ENCODE data around the gene RIPOR3. TPM values are rescaled to one million over a fixed set of nuclear protein-coding genes. Genes with fewer than 3 reads are reported as not detected.

RIPOR3 gene
- total and polyA plus RNA-seq, 9 of the 15 experiments (the other 6 are each of a cell fraction or from before 2014, with no cell fraction given) = 3.3 to 62.7 (median 21.4) TPM

DNA sequence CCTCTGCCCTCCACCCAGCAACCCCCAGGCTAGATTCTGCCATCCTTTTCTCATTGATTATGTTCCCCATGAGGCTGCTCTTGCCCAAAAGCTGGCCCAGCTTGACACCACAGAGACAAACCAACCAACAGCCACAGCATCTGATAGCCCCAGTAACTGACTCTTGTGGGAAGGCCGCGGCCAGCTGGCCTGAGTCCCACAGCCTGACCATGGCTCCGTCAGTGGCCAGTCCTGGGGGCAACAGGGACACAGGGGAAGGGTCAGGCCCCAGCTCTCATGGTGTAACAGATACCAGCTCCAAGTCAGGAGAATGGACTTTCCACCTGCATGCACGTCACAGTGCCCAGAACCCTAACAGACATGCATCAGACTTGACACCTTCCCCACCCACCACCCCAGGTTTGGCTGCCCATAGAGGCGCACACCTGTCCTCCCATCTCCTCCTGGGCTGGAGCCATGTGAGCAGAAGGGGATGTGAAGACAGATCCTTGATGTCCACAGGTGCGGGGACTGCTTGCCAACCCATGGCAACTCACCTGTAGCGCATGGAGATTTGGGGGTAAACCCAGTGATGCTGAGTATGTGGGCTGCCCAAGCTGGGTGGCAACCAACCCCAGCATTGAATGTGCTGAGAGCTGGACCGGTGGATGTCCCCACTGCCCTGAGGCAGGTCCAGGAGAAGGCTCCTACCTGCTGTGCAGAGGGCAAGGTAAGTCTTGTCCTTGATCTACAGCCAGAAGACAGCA, 18.8 kb downstream of the RIPOR3 start (continued):
- TF ChIP-seq, protein P1, sequence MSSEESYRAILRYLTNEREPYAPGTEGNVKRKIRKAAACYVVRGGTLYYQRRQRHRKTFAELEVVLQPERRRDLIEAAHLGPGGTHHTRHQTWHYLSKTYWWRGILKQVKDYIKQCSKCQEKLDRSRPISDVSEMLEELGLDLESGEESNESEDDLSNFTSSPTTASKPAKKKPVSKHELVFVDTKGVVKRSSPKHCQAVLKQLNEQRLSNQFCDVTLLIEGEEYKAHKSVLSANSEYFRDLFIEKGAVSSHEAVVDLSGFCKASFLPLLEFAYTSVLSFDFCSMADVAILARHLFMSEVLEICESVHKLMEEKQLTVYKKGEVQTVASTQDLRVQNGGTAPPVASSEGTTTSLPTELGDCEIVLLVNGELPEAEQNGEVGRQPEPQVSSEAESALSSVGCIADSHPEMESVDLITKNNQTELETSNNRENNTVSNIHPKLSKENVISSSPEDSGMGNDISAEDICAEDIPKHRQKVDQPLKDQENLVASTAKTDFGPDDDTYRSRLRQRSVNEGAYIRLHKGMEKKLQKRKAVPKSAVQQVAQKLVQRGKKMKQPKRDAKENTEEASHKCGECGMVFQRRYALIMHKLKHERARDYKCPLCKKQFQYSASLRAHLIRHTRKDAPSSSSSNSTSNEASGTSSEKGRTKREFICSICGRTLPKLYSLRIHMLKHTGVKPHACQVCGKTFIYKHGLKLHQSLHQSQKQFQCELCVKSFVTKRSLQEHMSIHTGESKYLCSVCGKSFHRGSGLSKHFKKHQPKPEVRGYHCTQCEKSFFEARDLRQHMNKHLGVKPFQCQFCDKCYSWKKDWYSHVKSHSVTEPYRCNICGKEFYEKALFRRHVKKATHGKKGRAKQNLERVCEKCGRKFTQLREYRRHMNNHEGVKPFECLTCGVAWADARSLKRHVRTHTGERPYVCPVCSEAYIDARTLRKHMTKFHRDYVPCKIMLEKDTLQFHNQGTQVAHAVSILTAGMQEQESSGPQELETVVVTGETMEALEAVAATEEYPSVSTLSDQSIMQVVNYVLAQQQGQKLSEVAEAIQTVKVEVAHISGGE (CRISPR knock-in tag; IDR thresholded peaks at IDR 0.05) = peak in 1 of 3 experiments; percentile 38; a peak in 2 of 6 replicates

DNA sequence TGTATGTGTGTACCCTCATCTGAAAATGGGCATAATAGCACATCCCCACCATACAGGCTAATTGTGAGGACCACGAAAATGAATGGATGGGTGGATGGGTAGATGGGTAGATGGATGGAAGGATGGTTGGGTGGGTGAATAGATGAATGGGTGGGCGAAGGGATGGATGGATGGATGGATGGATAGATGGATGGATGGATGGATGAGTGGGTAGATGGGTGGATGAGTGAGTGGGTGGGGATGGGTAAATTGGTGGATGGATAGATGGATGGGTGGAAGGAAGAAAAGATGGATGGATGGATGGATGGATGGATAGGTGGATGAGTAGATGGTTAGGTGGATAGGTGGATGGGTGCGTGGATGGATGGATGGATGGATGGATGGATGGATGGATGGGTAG, 19.7 kb downstream of the RIPOR3 start:
- no peak for DNase-seq (ENCODE audit: extremely low read depth in 1 of 4, low spot score in 3 of 4)
- Histone ChIP-seq H3K27me3 (ENCODE audit: control insufficient read depth in 2 of 2, insufficient read depth in 2 of 2, low read length in 2 of 2) (no peaks in the 10 kb centered on the region; a peak in 1 of 5 replicates), H2AFZ (ENCODE audit: low read depth, low read length) (no peak overlapping the region), H3K9me1 (ENCODE audit: control insufficient read depth, insufficient read depth, low read length) (peaks cover 13% of the 10 kb centered on the region), H3K4me2 (ENCODE audit: insufficient read depth, low read length) (no peak overlapping the region), H3K27ac (ENCODE audit: extremely low read depth, low read depth, low read length) (no peak overlapping the region; the same call in 2 of the 3 replicates), H3K9ac (ENCODE audit: insufficient read depth in 1 of 2, low read depth in 2 of 2, low read length in 2 of 2) (no peak overlapping the region), H3K9me3 (replicated peaks; ENCODE audit: control insufficient read depth, insufficient read depth, low read depth, low read length) (no peaks in the 10 kb centered on the region), H3K4me1 (replicated peaks in 1 of 2; ENCODE audit: control insufficient read depth in 2 of 2, insufficient read depth in 2 of 2, low read length in 2 of 2) (peaks cover 54% of the 10 kb centered on the region in 2 experiments), H3K79me2 (ENCODE audit: control insufficient read depth, insufficient read depth, low read length) (peaks cover 90% of the 10 kb centered on the region), H3K36me3 (ENCODE audit: control insufficient read depth, insufficient read depth, low read length) (peaks cover 36% of the 10 kb centered on the region; the same call in 2 of the 3 replicates), H3K4me3 (no peak overlapping the region), H4K20me1 (replicated peaks; ENCODE audit: control insufficient read depth, insufficient read depth, low read length) (peaks cover 45% of the 10 kb centered on the region)
- BruUV-seq (replicated peaks) = no TSS peak
- CTCF ChIA-PET (ENCODE audit: low intra/inter-chr PET ratio) = no interaction called here
- FAIRE-seq = no peak
- intact Hi-C loops (cut with micrococcal nuclease) (loop anchor here (2.0 kb wide), 1 partner anchor 19 kb away; the partner anchor contains the start of gene RIPOR3), in situ Hi-C loops (cut with MboI) (no loop called here)
- WGBS (ENCODE audit: insufficient coverage, low coverage, missing lambda C conversion rate) = 88% methylated on average over 3 of the region's 3 CpGs
- POLR2A ChIA-PET = interaction anchor here (0.7 to 1.1 kb wide), 2 partner anchors 9 to 11 kb away, joined by 4 read pairs; no protein-coding TSS in a partner anchor
- no peak for ATAC-seq
- TF ChIP-seq EP300 (IDR thresholded peaks at IDR 0.05; ENCODE audit: low read length) = no peak
- no peak for TF ChIP-seq PRPF4 (IDR thresholded peaks at IDR 0.05; ENCODE audit: insufficient read depth, low read depth, low read length, poor library complexity, severe bottlenecking)
- no peak for TF ChIP-seq FOXJ2 (tag; IDR thresholded peaks at IDR 0.05)
- TF ChIP-seq, protein P2, sequence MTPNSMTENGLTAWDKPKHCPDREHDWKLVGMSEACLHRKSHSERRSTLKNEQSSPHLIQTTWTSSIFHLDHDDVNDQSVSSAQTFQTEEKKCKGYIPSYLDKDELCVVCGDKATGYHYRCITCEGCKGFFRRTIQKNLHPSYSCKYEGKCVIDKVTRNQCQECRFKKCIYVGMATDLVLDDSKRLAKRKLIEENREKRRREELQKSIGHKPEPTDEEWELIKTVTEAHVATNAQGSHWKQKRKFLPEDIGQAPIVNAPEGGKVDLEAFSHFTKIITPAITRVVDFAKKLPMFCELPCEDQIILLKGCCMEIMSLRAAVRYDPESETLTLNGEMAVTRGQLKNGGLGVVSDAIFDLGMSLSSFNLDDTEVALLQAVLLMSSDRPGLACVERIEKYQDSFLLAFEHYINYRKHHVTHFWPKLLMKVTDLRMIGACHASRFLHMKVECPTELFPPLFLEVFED (CRISPR knock-in tag; conservative IDR thresholded peaks at IDR 0.05) = 0 out of 2 replicates have a peak, but pooled peaks have one; percentile 29
- no peak for TF ChIP-seq NFYB (IDR thresholded peaks at IDR 0.05; ENCODE audit: extremely low read depth, insufficient read length)
- TF ChIP-seq PHF21A (IDR thresholded peaks at IDR 0.05; ENCODE audit: borderline replicate concordance, low read depth) = no peak
- TF ChIP-seq EWSR1 (IDR thresholded peaks at IDR 0.05; ENCODE audit: borderline replicate concordance, low read depth, partially characterized antibody) = peak; percentile 93
- no peak for TF ChIP-seq SP2 (IDR thresholded peaks at IDR 0.05; ENCODE audit: extremely low read depth, low read depth, low read length, poor library complexity, severe bottlenecking)
- peak; percentile 51; the same call in 1 of the 2 replicates for TF ChIP-seq EHMT2 (IDR thresholded peaks at IDR 0.05)
- TF ChIP-seq, protein P3, sequence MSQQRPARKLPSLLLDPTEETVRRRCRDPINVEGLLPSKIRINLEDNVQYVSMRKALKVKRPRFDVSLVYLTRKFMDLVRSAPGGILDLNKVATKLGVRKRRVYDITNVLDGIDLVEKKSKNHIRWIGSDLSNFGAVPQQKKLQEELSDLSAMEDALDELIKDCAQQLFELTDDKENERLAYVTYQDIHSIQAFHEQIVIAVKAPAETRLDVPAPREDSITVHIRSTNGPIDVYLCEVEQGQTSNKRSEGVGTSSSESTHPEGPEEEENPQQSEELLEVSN (IDR thresholded peaks at IDR 0.05; ENCODE audit: borderline replicate concordance in 1 of 2, extremely low read depth in 1 of 2, insufficient read depth in 1 of 2, insufficient read length in 1 of 2, low read depth in 1 of 2, low read length in 1 of 2, poor library complexity in 1 of 2, severe bottlenecking in 1 of 2) = no peak
- no peak for TF ChIP-seq SMARCB1 (IDR thresholded peaks at IDR 0.05; ENCODE audit: insufficient read length, low read depth)

Data from K562 (cell line).